Mononuclear cell (primary cell): ENCODE measurements around the gene PGA4. TPM values are rescaled to one million over a fixed set of nuclear protein-coding genes. Genes with fewer than 3 reads are reported as not detected.
"Not testable (repeated sequence)": the region's sequence is repeated elsewhere in the genome, so short reads cannot be mapped to it uniquely, and the experiment has no call there.

Experiments used
- H3K27me3 ChIP-seq: 2 replicates; pipeline ENCODE4 v1.6.0; 2011; ENCODE audit warnings: low read length, control low read depth; ENCODE audit not compliant: insufficient read depth
- H3K4me1 ChIP-seq: 2 replicates; pipeline ENCODE4 v1.5.1; 2011; ENCODE audit warnings: mild to moderate bottlenecking, low read length, control low read depth; ENCODE audit not compliant: insufficient read depth
- H3K4me3 ChIP-seq: 2 replicates; pipeline ENCODE4 v1.5.1; 2011; ENCODE audit warnings: mild to moderate bottlenecking, low read length, moderate library complexity
- H3K9me3 ChIP-seq: 2 replicates; pipeline ENCODE4 v1.5.1; 2011; ENCODE audit warnings: low read depth, mild to moderate bottlenecking, control low read depth, low read length
- total RNA-seq: library from RNA; depleted of rRNA; stranded (reverse); fragments of >200 nt; gene quantifications from one replicate; pipeline ENCODE4 v1.2.3, GENCODE V29; 2012

PGA4 gene
- total RNA-seq, 1 donor = 0.21 TPM

GRCh38 chr11:61226457-61227137 lies 4.5 kb downstream of the PGA4 start:
- H3K27me3 ChIP-seq, H3K4me3 ChIP-seq, H3K4me1 ChIP-seq, H3K9me3 ChIP-seq: not testable (repeated sequence)

- not testable (repeated sequence) for H3K4me3 ChIP-seq, H3K27me3 ChIP-seq, H3K4me1 ChIP-seq, H3K9me3 ChIP-seq
Observed at GRCh38 chr11:61229458-61229857, 7.3 kb downstream of the PGA4 start.

- H3K4me3 ChIP-seq, H3K4me1 ChIP-seq, H3K27me3 ChIP-seq, H3K9me3 ChIP-seq: not testable (repeated sequence)
Observed at GRCh38 chr11:61231033-61231432, 8.9 kb downstream of the PGA4 start.

- H3K27me3 ChIP-seq, H3K4me3 ChIP-seq, H3K9me3 ChIP-seq, H3K4me1 ChIP-seq: not testable (repeated sequence)
Observed at GRCh38 chr11:61231585-61231984, 9.4 kb downstream of the PGA4 start.

GRCh38 chr11:61232548-61233145 lies 10.5 kb downstream of the PGA4 start:
- H3K4me3 ChIP-seq, H3K4me1 ChIP-seq, H3K27me3 ChIP-seq, H3K9me3 ChIP-seq: not testable (repeated sequence)

GRCh38 chr11:61237130-61237529 lies 15.0 kb downstream of the PGA4 start:
- not testable (repeated sequence) for H3K4me3 ChIP-seq, H3K4me1 ChIP-seq, H3K9me3 ChIP-seq, H3K27me3 ChIP-seq

- H3K27me3 ChIP-seq, H3K9me3 ChIP-seq, H3K4me1 ChIP-seq, H3K4me3 ChIP-seq: not testable (repeated sequence)
Observed at GRCh38 chr11:61240288-61240687, 18.1 kb downstream of the PGA4 start.

- H3K9me3 ChIP-seq, H3K4me1 ChIP-seq, H3K27me3 ChIP-seq, H3K4me3 ChIP-seq: not testable (repeated sequence)
Observed at GRCh38 chr11:61240875-61241274, 18.7 kb downstream of the PGA4 start, which contains the start of gene PGA5. Gene PGA5, plus strand, starts transcription at chr11:61241175. Its CDS starts 52 bp downstream, at chr11:61241227.

GRCh38 chr11:61241526-61241925 lies 19.4 kb downstream of the PGA4 start:
- H3K27me3 ChIP-seq, H3K9me3 ChIP-seq: not testable (repeated sequence)

GRCh38 chr11:61245284-61245964 lies 23.3 kb downstream of the PGA4 start:
- not testable (repeated sequence) for H3K4me3 ChIP-seq, H3K27me3 ChIP-seq, H3K4me1 ChIP-seq, H3K9me3 ChIP-seq

More at GRCh38 chr11:61241526-61241925, 19.4 kb downstream of the PGA4 start:
- not testable (repeated sequence) for H3K4me1 ChIP-seq, H3K4me3 ChIP-seq

- H3K9me3 ChIP-seq, H3K4me1 ChIP-seq: not testable (repeated sequence)
Observed at GRCh38 chr11:61248071-61248470, 25.9 kb downstream of the PGA4 start.

GRCh38 chr11:61249201-61249600 lies 27.1 kb downstream of the PGA4 start:
- H3K9me3 ChIP-seq, H3K4me1 ChIP-seq, H3K4me3 ChIP-seq, H3K27me3 ChIP-seq: not testable (repeated sequence)

More at GRCh38 chr11:61248071-61248470, 25.9 kb downstream of the PGA4 start:
- not testable (repeated sequence) for H3K27me3 ChIP-seq, H3K4me3 ChIP-seq

GRCh38 chr11:61250796-61251765 lies 28.9 kb downstream of the PGA4 start:
- not testable (repeated sequence) for H3K4me3 ChIP-seq, H3K4me1 ChIP-seq, H3K9me3 ChIP-seq, H3K27me3 ChIP-seq

GRCh38 chr11:61252332-61252731 lies 30.2 kb downstream of the PGA4 start:
- H3K27me3 ChIP-seq, H3K4me3 ChIP-seq, H3K9me3 ChIP-seq, H3K4me1 ChIP-seq: not testable (repeated sequence)

- Histone ChIP-seq H3K4me1 (no peaks in the 10 kb centered on the region), H3K4me3 (no peak overlapping the region), H3K27me3 (no peaks in the 10 kb centered on the region), H3K9me3 (no peaks in the 10 kb centered on the region)
Observed at GRCh38 chr11:61254403-61255025, 32.4 kb downstream of the PGA4 start.
